ENCODE measurements around the gene EPB41L1.

- no peak for TF ChIP-seq ARNT (IDR thresholded peaks at IDR 0.05)
- no peak for TF ChIP-seq FOXK2 (IDR thresholded peaks at IDR 0.05)
- no peak for TF ChIP-seq SP1 (IDR thresholded peaks at IDR 0.05)
- no peak for TF ChIP-seq L3MBTL2 (conservative IDR thresholded peaks at IDR 0.05)
Observed at GRCh38 chr20:36210436-36211021, 56.0 kb downstream of the EPB41L1 start.
